ENCODE data around the gene PRKN.

DNA sequence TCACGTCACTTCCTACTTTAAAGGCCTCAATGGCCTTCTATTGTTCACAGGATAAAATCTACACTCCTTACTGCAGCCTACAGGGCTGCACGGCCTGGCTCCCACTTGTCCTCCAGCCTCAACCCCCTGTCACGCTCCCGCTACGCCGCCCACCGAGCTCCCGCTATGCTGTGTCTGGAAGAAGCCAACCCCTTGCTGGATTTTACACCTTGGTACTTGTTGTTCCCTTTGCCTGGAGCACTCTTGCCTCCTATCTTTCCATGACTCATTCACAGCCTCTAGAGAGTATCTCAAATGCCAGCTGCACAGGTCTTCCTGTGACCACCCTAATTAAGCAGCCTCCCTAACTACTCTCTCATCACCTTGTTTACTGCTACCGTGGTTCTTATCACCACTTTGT is 259.9 kb downstream of the PRKN start:
- TF ChIP-seq, protein P1, sequence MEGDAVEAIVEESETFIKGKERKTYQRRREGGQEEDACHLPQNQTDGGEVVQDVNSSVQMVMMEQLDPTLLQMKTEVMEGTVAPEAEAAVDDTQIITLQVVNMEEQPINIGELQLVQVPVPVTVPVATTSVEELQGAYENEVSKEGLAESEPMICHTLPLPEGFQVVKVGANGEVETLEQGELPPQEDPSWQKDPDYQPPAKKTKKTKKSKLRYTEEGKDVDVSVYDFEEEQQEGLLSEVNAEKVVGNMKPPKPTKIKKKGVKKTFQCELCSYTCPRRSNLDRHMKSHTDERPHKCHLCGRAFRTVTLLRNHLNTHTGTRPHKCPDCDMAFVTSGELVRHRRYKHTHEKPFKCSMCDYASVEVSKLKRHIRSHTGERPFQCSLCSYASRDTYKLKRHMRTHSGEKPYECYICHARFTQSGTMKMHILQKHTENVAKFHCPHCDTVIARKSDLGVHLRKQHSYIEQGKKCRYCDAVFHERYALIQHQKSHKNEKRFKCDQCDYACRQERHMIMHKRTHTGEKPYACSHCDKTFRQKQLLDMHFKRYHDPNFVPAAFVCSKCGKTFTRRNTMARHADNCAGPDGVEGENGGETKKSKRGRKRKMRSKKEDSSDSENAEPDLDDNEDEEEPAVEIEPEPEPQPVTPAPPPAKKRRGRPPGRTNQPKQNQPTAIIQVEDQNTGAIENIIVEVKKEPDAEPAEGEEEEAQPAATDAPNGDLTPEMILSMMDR (IDR thresholded peaks at IDR 0.05; ENCODE audit: insufficient read depth, low read length) = no peak
- TF ChIP-seq POLR2AphosphoS5 (IDR thresholded peaks at IDR 0.05; ENCODE audit: low read depth) = no peak
- no peak for TF ChIP-seq GABPA (IDR thresholded peaks at IDR 0.05; ENCODE audit: low read depth)
